Endothelial cell of umbilical vein (primary cell): Measurements from ENCODE around the gene RGS12. TPM values are rescaled to one million over a fixed set of nuclear protein-coding genes. Genes with fewer than 3 reads are reported as not detected.

Experiments
- BruUV-seq: library from RNA; stranded (reverse); fragments of 400-500 nt; replicated peaks from 2 replicates; lab custom pipeline; 2021; lab: Mats Ljungman, UMichigan
- CTCF ChIA-PET: fragments of 300-600, 350-600 bp; sonication (Branson Sonifier 250); formaldehyde crosslinking; loops from one replicate; lab custom pipeline; 2021; ENCODE audit warnings: antibody characterized with exemption, inconsistent platforms; lab: Charles Lee
- POLR2A ChIA-PET: fragments of 300-600, 350-600 bp; sonication (Branson Sonifier 250); formaldehyde crosslinking; loops from one replicate; lab custom pipeline; 2021; ENCODE audit warnings: antibody characterized with exemption, inconsistent platforms; lab: Charles Lee
- DNase-seq: peaks from one replicate; pipeline ENCODE4 v3.0.0-alpha.2; 2011; ENCODE audit warnings: low read depth, low spot score
- FAIRE-seq: peaks from 2 replicates; lab custom pipeline; 2011; peaks lifted over from hg19 to GRCh38; lab: Jason Lieb, UNC
- H2AFZ ChIP-seq: 2 replicates; pipeline ENCODE4 v1.6.0; 2012; ENCODE audit warnings: low read depth, low read length, control low read depth, inconsistent platforms
- H3K27ac ChIP-seq: 2 replicates; pipeline ENCODE4 v1.5.1; 2011; ENCODE audit warnings: low read depth, mild to moderate bottlenecking, control low read depth, low read length, moderate library complexity; ENCODE audit not compliant: insufficient read depth
- H3K27me3 ChIP-seq, 2 experiments: 2 replicates each; pipeline versions ENCODE4 v1.6.0 to v1.6.1; 2011; ENCODE audit warnings: low read length in 2 of 2, mixed read lengths in 1 of 2; ENCODE audit not compliant: control insufficient read depth in 2 of 2, insufficient read depth in 2 of 2
- H3K36me3 ChIP-seq, 2 experiments: 2 replicates in 1 of 2; 3 replicates in 1 of 2; pipeline ENCODE4 v1.5.1; 2011; ENCODE audit warnings: low read length in 2 of 2, mild to moderate bottlenecking in 1 of 2, moderate library complexity in 1 of 2; ENCODE audit not compliant: control insufficient read depth in 2 of 2, insufficient read depth in 2 of 2; ENCODE audit errors: extremely low read depth in 1 of 2
- H3K4me1 ChIP-seq: 3 replicates; pipeline ENCODE4 v1.5.1; 2011; ENCODE audit warnings: mild to moderate bottlenecking, low read length; ENCODE audit not compliant: control insufficient read depth, insufficient read depth; ENCODE audit errors: extremely low read depth
- H3K4me2 ChIP-seq: 2 replicates; pipeline ENCODE4 v1.6.1; 2011; ENCODE audit warnings: low read length, control low read depth, mixed read lengths; ENCODE audit not compliant: insufficient read depth
- H3K4me3 ChIP-seq, 3 experiments: fragments of 200-600 bp in 1 of 3; sonication (generic), shearing (Covaris generic) in 1 of 3; replicated peaks in 1 of 3; 2 replicates each; pipeline ENCODE4 v1.5.1; 2011 to 2016; ENCODE audit warnings: control low read depth in 3 of 3, low read length in 3 of 3, mild to moderate bottlenecking in 2 of 3, inconsistent platforms in 1 of 3, low read depth in 1 of 3, moderate library complexity in 1 of 3; ENCODE audit not compliant: insufficient read depth in 1 of 3
- H3K79me2 ChIP-seq: 2 replicates; pipeline ENCODE4 v1.6.0; 2012; ENCODE audit warnings: low read length, inconsistent platforms; ENCODE audit not compliant: control insufficient read depth, insufficient read depth
- H3K9ac ChIP-seq: replicated peaks from 2 replicates; pipeline ENCODE3; 2011; ENCODE audit warnings: low read length, control low read depth; ENCODE audit not compliant: insufficient read depth; ENCODE audit errors: extremely low read depth
- H3K9me1 ChIP-seq: replicated peaks from 3 replicates; pipeline ENCODE4 v1.6.0; 2011; ENCODE audit warnings: mild to moderate bottlenecking, low read length; ENCODE audit not compliant: control insufficient read depth, insufficient read depth; ENCODE audit errors: extremely low read depth
- H3K9me3 ChIP-seq: replicated peaks from 2 replicates; pipeline ENCODE4 v1.5.1; 2012; ENCODE audit warnings: low read length, inconsistent platforms; ENCODE audit not compliant: control insufficient read depth, insufficient read depth
- H4K20me1 ChIP-seq: replicated peaks from 2 replicates; pipeline ENCODE3; 2011; ENCODE audit warnings: mild to moderate bottlenecking, low read length; ENCODE audit not compliant: control insufficient read depth, insufficient read depth; ENCODE audit errors: extremely low read depth
- CTCF ChIP-seq, 2 donors: IDR thresholded peaks; 1 replicate in 1 of 2; 2 replicates in 1 of 2; pipeline ENCODE4 v1.5.1; 2011; ENCODE audit warnings: low read length in 2 of 2, mild to moderate bottlenecking in 2 of 2, moderate library complexity in 2 of 2, control low read depth in 1 of 2, inconsistent platforms in 1 of 2, low read depth in 1 of 2; ENCODE audit not compliant: insufficient read depth in 1 of 2; ENCODE audit errors: extremely low read depth in 1 of 2
- EZH2 ChIP-seq: IDR thresholded peaks from 2 replicates; pipeline ENCODE4 v1.6.1; 2012; ENCODE audit warnings: borderline replicate concordance, low read depth, mild to moderate bottlenecking, moderate library complexity, low read length, inconsistent platforms; ENCODE audit not compliant: severe bottlenecking
- JUN ChIP-seq: IDR thresholded peaks from 2 replicates; pipeline ENCODE4 v1.6.1; 2011; ENCODE audit warnings: borderline replicate concordance, low read depth; ENCODE audit not compliant: insufficient read length, insufficient read depth
- MAX ChIP-seq: IDR thresholded peaks from 2 replicates; pipeline ENCODE4 v1.6.1; 2011; ENCODE audit not compliant: insufficient read depth, insufficient read length
- POLR2A ChIP-seq: IDR thresholded peaks from 2 replicates; pipeline ENCODE4 v1.6.1; 2012; ENCODE audit warnings: low read depth, mild to moderate bottlenecking, control low read depth, low read length
- POLR2AphosphoS5 ChIP-seq: IDR thresholded peaks from 2 replicates; pipeline ENCODE4 v1.6.1; 2012; ENCODE audit warnings: low read depth, mild to moderate bottlenecking, control low read depth, low read length, moderate library complexity; ENCODE audit not compliant: insufficient read depth
- dilution Hi-C: fragments of 300-500 bp; cut with MboI; formaldehyde crosslinking; loops from one replicate; pipeline ENCODE4 v1.15.0; 2019; ENCODE audit warnings: low sequenced_read_pairs; ENCODE audit not compliant: extremely low pct_ligation_motif_present
- intact Hi-C: fragments of 100-400 bp; cut with micrococcal nuclease; formaldehyde crosslinking; loops from one replicate; pipeline ENCODE4 v1.10.0; 2022
- polyA plus RNA-seq, 4 experiments: library from polyadenylated mRNA; depleted of rRNA in 3 of 4; stranded (reverse) in 3 of 4; unstranded in 1 of 4; fragments of >200 nt; gene quantifications; 2 replicates each; pipeline versions ENCODE4 v1.2.1 to v1.2.3, GENCODE V29; 2011 to 2012; ENCODE audit warnings: missing spikeins in 1 of 4
- total RNA-seq: library from RNA; stranded (reverse); gene quantifications from 2 replicates; pipeline ENCODE4 v1.2.3, GENCODE V29; 2021

The RGS12 gene
- total and polyA plus RNA-seq, 2 donors (not counting 3 experiments of a cell fraction or from before 2014, with no cell fraction given): 65.2 to 75.4 TPM

GRCh38 chr4:3269991-3270611 lies 22.7 kb upstream of the RGS12 start:
- Histone ChIP-seq H3K27ac (no peak overlapping the region), H2AFZ (no peak overlapping the region), H3K4me1 (no peaks in the 10 kb centered on the region), H3K9me1 (no peaks in the 10 kb centered on the region), H3K4me3 (no peak overlapping the region), H3K4me2 (no peak overlapping the region), H3K9ac (no peak overlapping the region), H3K79me2 (no peaks in the 10 kb centered on the region), H3K36me3 (no peaks in the 10 kb centered on the region), H3K9me3 (no peaks in the 10 kb centered on the region), H3K27me3 (peaks cover 2% of the 10 kb centered on the region in 2 experiments), H4K20me1 (no peaks in the 10 kb centered on the region)
- TF ChIP-seq POLR2AphosphoS5 (no peak), POLR2A (no peak), MAX (no peak), JUN (no peak)
- DNase-seq: no peak
- CTCF ChIA-PET: no interaction called here
- no peak for FAIRE-seq
- BruUV-seq: no TSS peak
- intact Hi-C loops: no loop called here
- POLR2A ChIA-PET: no interaction called here
- dilution Hi-C loops: no loop called here

GRCh38 chr4:3271131-3271530 lies 21.7 kb upstream of the RGS12 start:
- FAIRE-seq: no peak
- POLR2A ChIA-PET: no interaction called here

More at GRCh38 chr4:3271131-3271530, 21.7 kb upstream of the RGS12 start:
- H3K4me2 ChIP-seq: no peak overlapping the region
- H3K4me1 ChIP-seq: no peaks in the 10 kb centered on the region
- H3K4me3 ChIP-seq: no peak overlapping the region
- H3K27ac ChIP-seq: no peak overlapping the region
- H3K9me3 ChIP-seq: no peaks in the 10 kb centered on the region
- no peaks in the 10 kb centered on the region for H3K36me3 ChIP-seq
- no peak overlapping the region for H3K9ac ChIP-seq
- no peak overlapping the region for H2AFZ ChIP-seq
- no peaks in the 10 kb centered on the region for H3K9me1 ChIP-seq
- H3K79me2 ChIP-seq: no peaks in the 10 kb centered on the region
- CTCF ChIA-PET: interaction anchor here (1.2 kb wide), 1 partner anchor 11 kb away, joined by 5 read pairs; no protein-coding TSS in a partner anchor
- H3K27me3 ChIP-seq: peaks cover 2% of the 10 kb centered on the region in 2 experiments
- intact Hi-C loops: no loop called here
- DNase-seq: no peak
- TF ChIP-seq CTCF (IDR thresholded peaks at IDR 0.05; ENCODE audit: extremely low read depth in 1 of 2, insufficient read depth in 1 of 2, low read depth in 1 of 2, low read length in 2 of 2) (no peak), MAX (no peak), EZH2 (no peak)
- BruUV-seq: no TSS peak
- dilution Hi-C loops: no loop called here
- no peaks in the 10 kb centered on the region for H4K20me1 ChIP-seq
